ENCODE measurements around the gene RNU11.
"Not testable (repeated sequence)": the region's sequence is repeated elsewhere in the genome, so short reads cannot be mapped to it uniquely, and the experiment has no call there.

Gene RNU11

GRCh38 chr1:28648474-28649198 lies at the start of gene RNU11:
Gene RNU11, plus strand, starts transcription at chr1:28648600.
- DNase-seq (ENCODE audit: low read depth in 2 of 3, low spot score in 1 of 3): peak; percentile 79 to 92 (median 82)

GRCh38 chr1:28601696-28602095 lies 46.7 kb upstream of the RNU11 start:
- DNase-seq (ENCODE audit: low read depth in 2 of 3, low spot score in 1 of 3): peak in 1 of 3 donors; percentile 7

GRCh38 chr1:28602536-28603439 lies 45.6 kb upstream of the RNU11 start:
- no peak for DNase-seq (ENCODE audit: low read depth in 2 of 3, low spot score in 1 of 3)

- DNase-seq (ENCODE audit: low read depth in 2 of 3, low spot score in 1 of 3): no peak
Observed at GRCh38 chr1:28604411-28604810, 44.0 kb upstream of the RNU11 start.

GRCh38 chr1:28604962-28605361 lies 43.4 kb upstream of the RNU11 start:
- no peak for DNase-seq (ENCODE audit: low read depth in 2 of 3, low spot score in 1 of 3)

- DNase-seq (ENCODE audit: low read depth in 2 of 3, low spot score in 1 of 3): no peak
Observed at GRCh38 chr1:28606771-28607170, 41.6 kb upstream of the RNU11 start.

GRCh38 chr1:28613175-28613574 lies 35.2 kb upstream of the RNU11 start:
- DNase-seq (ENCODE audit: low read depth in 2 of 3, low spot score in 1 of 3): no peak

- DNase-seq (ENCODE audit: low read depth in 2 of 3, low spot score in 1 of 3): no peak
Observed at GRCh38 chr1:28631713-28632112, 16.7 kb upstream of the RNU11 start.

- DNase-seq (ENCODE audit: low read depth in 2 of 3, low spot score in 1 of 3): no peak
Observed at GRCh38 chr1:28632560-28632959, 15.8 kb upstream of the RNU11 start.

GRCh38 chr1:28640766-28641165 lies 7.6 kb upstream of the RNU11 start:
- DNase-seq (ENCODE audit: low read depth in 2 of 3, low spot score in 1 of 3): peak in 1 of 3 donors; percentile 11

GRCh38 chr1:28642056-28642846 lies 6.1 kb upstream of the RNU11 start:
- DNase-seq (ENCODE audit: low read depth in 2 of 3, low spot score in 1 of 3): no peak

- DNase-seq (ENCODE audit: low read depth in 2 of 3, low spot score in 1 of 3): peak; percentile 81 to 86 (median 84)
Observed at GRCh38 chr1:28642847-28643635, 5.4 kb upstream of the RNU11 start, which contains the start of gene TAF12. Gene TAF12, minus strand, starts transcription at chr1:28643067. Its CDS starts 20,986 bp downstream, at chr1:28622081.

GRCh38 chr1:28644494-28644893 lies 3.9 kb upstream of the RNU11 start:
- no peak for DNase-seq (ENCODE audit: low read depth in 2 of 3, low spot score in 1 of 3)

GRCh38 chr1:28645406-28645805 lies 3.0 kb upstream of the RNU11 start:
- DNase-seq (ENCODE audit: low read depth in 2 of 3, low spot score in 1 of 3): not testable (repeated sequence)

- no peak for DNase-seq (ENCODE audit: low read depth in 2 of 3, low spot score in 1 of 3)
Observed at GRCh38 chr1:28646040-28646439, 2.4 kb upstream of the RNU11 start.

- peak; percentile 69 to 84 (median 81) for DNase-seq (ENCODE audit: low read depth in 2 of 3, low spot score in 1 of 3)
Observed at GRCh38 chr1:28648008-28648473, 359 bp upstream of the RNU11 start.

- DNase-seq (ENCODE audit: low read depth in 2 of 3, low spot score in 1 of 3): not testable (repeated sequence)
Observed at GRCh38 chr1:28653063-28653462, 4.7 kb downstream of the RNU11 start.

- DNase-seq (ENCODE audit: low read depth in 2 of 3, low spot score in 1 of 3): not testable (repeated sequence)
Observed at GRCh38 chr1:28653870-28654269, 5.5 kb downstream of the RNU11 start.

GRCh38 chr1:28655448-28656311 lies 7.3 kb downstream of the RNU11 start:
- not testable (repeated sequence) for DNase-seq (ENCODE audit: low read depth in 2 of 3, low spot score in 1 of 3)

Data from stimulated activated CD4-positive, alpha-beta T cell treated with anti-CD3 and anti-CD28 coated beads, Interleukin-12 subunit alpha, Interleukin-12 subunit beta, amount 100 ng/mL, for 48 hours (primary cell).